Gastroesophageal sphincter (tissue), 4 donors: ENCODE results near the gene SMAD3. TPM values are rescaled to one million over a fixed set of nuclear protein-coding genes. Genes with fewer than 3 reads are reported as not detected.

Source experiments
- ATAC-seq: fragments of 150-250 bp; one replicate; pipeline ENCODE4 v1.9.1; 2016; ENCODE audit warnings: mild to moderate bottlenecking, moderate library complexity
- H3K27ac ChIP-seq, 4 donors: fragments of 200-600 bp; sonication (generic) in 3 of 4; 1 replicate in 3 of 4; 2 replicates in 1 of 4; pipeline ENCODE4 v1.5.1; 2016 to 2019
- H3K27me3 ChIP-seq: fragments of 200-600 bp; sonication (generic); one replicate; pipeline ENCODE4 v1.5.1; 2019
- H3K36me3 ChIP-seq, 2 donors: fragments of 200-600 bp; sonication (generic); one replicate each; pipeline ENCODE4 v1.5.1; 2019; ENCODE audit warnings: control low read depth in 1 of 2
- H3K4me1 ChIP-seq, 3 donors: fragments of 200-600 bp; sonication (generic); 1 replicate in 2 of 3; 2 replicates in 1 of 3; pipeline ENCODE4 v1.5.1; 2016 to 2019; ENCODE audit warnings: control low read depth in 2 of 3
- H3K4me3 ChIP-seq, 2 donors: fragments of 200-600 bp; sonication (generic); one replicate each; pipeline ENCODE4 v1.5.1; 2019; ENCODE audit warnings: mild to moderate bottlenecking in 1 of 2, moderate library complexity in 1 of 2
- H3K9me3 ChIP-seq, 3 donors: fragments of 200-600 bp; sonication (generic); one replicate each; pipeline ENCODE4 v1.5.1; 2017 to 2019; ENCODE audit warnings: control low read depth in 2 of 3
- CTCF ChIP-seq, 4 experiments: fragments of 200-600 bp in 2 of 4; fragments of 450-650 bp in 2 of 4; sonication (generic) in 1 of 4; IDR thresholded peaks; one replicate each; pipeline ENCODE4 v1.5.1; 2017 to 2019; ENCODE audit warnings: antibody characterized with exemption in 4 of 4, mild to moderate bottlenecking in 2 of 4, moderate library complexity in 2 of 4
- EP300 ChIP-seq: sonication (generic); formaldehyde crosslinking; IDR thresholded peaks from one replicate; pipeline ENCODE4 v1.6.1; 2017; ENCODE audit warnings: antibody characterized with exemption, mild to moderate bottlenecking
- POLR2A ChIP-seq, 2 donors: fragments of 450-650 bp; IDR thresholded peaks; one replicate each; pipeline ENCODE4 v1.6.1; 2017; ENCODE audit warnings: antibody characterized with exemption in 2 of 2, mild to moderate bottlenecking in 2 of 2, moderate library complexity in 1 of 2
- POLR2AphosphoS5 ChIP-seq: sonication (generic); formaldehyde crosslinking; IDR thresholded peaks from one replicate; pipeline ENCODE4 v1.6.1; 2017; ENCODE audit warnings: antibody characterized with exemption
- whole genome bisulfite sequencing, 2 donors: methylation state at CpG; one replicate each; pipeline ENCODE4 v1.1.5; 2018; ENCODE audit warnings: low coverage in 1 of 2; 5-methylcytosine and 5-hydroxymethylcytosine counted together
- total RNA-seq, 4 donors: library from RNA; depleted of rRNA; stranded (reverse); fragments of >200 nt; gene quantifications; one replicate each; pipeline ENCODE4 v1.1.0, GENCODE V29; 2016

SMAD3 gene
- total RNA-seq, 4 donors from 2014 or later, result 19.8 to 30.6 (median 25.9) TPM

DNA sequence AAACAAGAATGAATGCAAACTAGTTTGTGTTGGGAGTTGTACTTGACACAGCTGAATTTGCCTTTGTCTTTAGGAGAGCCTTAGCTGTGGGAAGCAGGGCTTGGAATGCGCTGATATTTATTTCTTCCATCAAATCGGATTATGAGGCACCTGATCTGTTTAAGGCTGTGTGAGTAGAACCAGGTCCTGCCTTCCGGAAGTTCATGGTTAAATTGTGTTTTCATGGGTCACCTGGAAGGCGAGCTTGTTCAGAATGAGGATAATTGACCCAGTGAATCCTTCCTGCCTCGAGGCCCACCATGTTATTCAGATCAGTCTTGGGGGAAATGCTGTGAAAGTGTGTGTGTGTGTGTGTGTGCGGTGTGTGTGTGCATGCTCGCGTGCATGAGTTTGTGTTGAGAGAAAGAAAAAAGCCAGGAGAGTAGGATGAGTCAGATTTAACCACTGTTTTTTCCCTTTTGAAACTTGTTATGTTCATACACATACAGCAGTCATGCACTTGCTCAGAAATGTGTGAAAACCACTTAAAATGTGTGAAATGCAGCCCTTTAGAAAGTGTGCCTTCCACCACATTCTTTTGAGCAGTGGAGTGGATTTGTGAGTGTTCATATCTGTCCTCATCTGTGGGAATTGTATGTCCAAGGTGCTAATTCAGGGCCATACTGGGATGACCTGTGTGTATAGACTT, 36.7 kb downstream of the SMAD3 start:
- Histone ChIP-seq H3K36me3 (no peaks in the 10 kb centered on the region), H3K4me1 (peaks cover 14 to 99% (median 52%) of the 10 kb centered on the region in 3 donors), H3K9me3 (no peaks in the 10 kb centered on the region), H3K27me3 (no peaks in the 10 kb centered on the region), H3K4me3 (no peak overlapping the region), H3K27ac (peak overlapping the region in 2 of 4 donors; percentile 3 to 17)
- WGBS, 2 donors, result 30 to 49% methylated on average over 6 to 7 of the region's 8 CpGs
- TF ChIP-seq POLR2AphosphoS5, result no peak
- ATAC-seq, result no peak

DNA sequence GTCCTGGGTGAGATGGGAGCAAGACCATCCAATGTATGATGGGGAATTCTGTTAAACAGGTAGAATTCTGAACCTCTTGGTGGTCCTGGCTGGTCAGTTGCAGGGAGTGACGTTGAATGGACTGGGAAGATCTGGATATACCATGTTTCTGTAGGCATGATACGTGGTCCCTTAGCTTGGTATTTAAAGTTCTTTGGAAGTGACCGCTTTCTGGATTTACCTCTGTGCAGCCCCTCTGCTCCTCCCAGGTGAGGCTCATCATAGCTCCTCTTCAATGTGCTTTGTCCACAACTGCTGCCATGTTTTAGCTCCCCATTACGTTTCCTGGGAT, 37.2 kb downstream of the SMAD3 start:
- H3K4me1 ChIP-seq, result peaks cover 17 to 99% (median 56%) of the 10 kb centered on the region in 3 donors
- no peak overlapping the region for H3K27ac ChIP-seq
- no peaks in the 10 kb centered on the region for H3K9me3 ChIP-seq
- WGBS, 2 donors, result 90 to 100% methylated on average over 2 to 4 of the region's 4 CpGs
- no peak for TF ChIP-seq CTCF (IDR thresholded peaks at IDR 0.05)
- TF ChIP-seq EP300, result no peak
- TF ChIP-seq POLR2AphosphoS5, result no peak
- no peak for TF ChIP-seq POLR2A (IDR thresholded peaks at IDR 0.05)
- H3K4me3 ChIP-seq, result no peak overlapping the region
- no peaks in the 10 kb centered on the region for H3K27me3 ChIP-seq
- no peaks in the 10 kb centered on the region for H3K36me3 ChIP-seq
- no peak for ATAC-seq

- H3K36me3 ChIP-seq, result no peaks in the 10 kb centered on the region
- H3K27me3 ChIP-seq, result no peaks in the 10 kb centered on the region
- H3K4me1 ChIP-seq, result peaks cover 17 to 99% (median 56%) of the 10 kb centered on the region in 3 donors
- TF ChIP-seq CTCF (IDR thresholded peaks at IDR 0.05) (no peak), EP300 (no peak), POLR2A (IDR thresholded peaks at IDR 0.05) (no peak), POLR2AphosphoS5 (no peak)
- 91 to 100% methylated on average over 1 to 4 of the region's 4 CpGs for WGBS, 2 donors
- no peak overlapping the region for H3K4me3 ChIP-seq
- ATAC-seq, result no peak
- no peaks in the 10 kb centered on the region for H3K9me3 ChIP-seq
- peak overlapping the region in 3 of 4 donors; percentile 81 to 87 (median 82) for H3K27ac ChIP-seq
Measured at GRCh38 chr15:67103021-67103420, 37.6 kb downstream of the SMAD3 start.

GRCh38 chr15:67103432-67103831, 38.0 kb downstream of the SMAD3 start:
- peaks cover 17 to 99% (median 57%) of the 10 kb centered on the region in 3 donors for H3K4me1 ChIP-seq
- no peak overlapping the region for H3K4me3 ChIP-seq

GRCh38 chr15:67103869-67104268, 38.5 kb downstream of the SMAD3 start:
- 74 to 92% methylated on average over 10 of the region's 11 CpGs for WGBS, 2 donors
- ATAC-seq, result no peak
- Histone ChIP-seq H3K27me3 (no peaks in the 10 kb centered on the region), H3K4me3 (no peak overlapping the region), H3K9me3 (no peaks in the 10 kb centered on the region), H3K4me1 (peaks cover 17 to 99% (median 58%) of the 10 kb centered on the region in 3 donors), H3K36me3 (no peaks in the 10 kb centered on the region), H3K27ac (peak overlapping the region in 3 of 4 donors; percentile 81 to 87 (median 82))
- TF ChIP-seq POLR2A (IDR thresholded peaks at IDR 0.05) (no peak), EP300 (no peak), POLR2AphosphoS5 (no peak), CTCF (IDR thresholded peaks at IDR 0.05) (no peak)

More at GRCh38 chr15:67103432-67103831, 38.0 kb downstream of the SMAD3 start:
- WGBS, 2 donors, result 83 to 89% methylated on average over 2 to 5 of the region's 6 CpGs
- Histone ChIP-seq H3K36me3 (no peaks in the 10 kb centered on the region), H3K27ac (peak overlapping the region in 3 of 4 donors; percentile 81 to 87 (median 82)), H3K9me3 (no peaks in the 10 kb centered on the region), H3K27me3 (no peaks in the 10 kb centered on the region)
- ATAC-seq, result no peak
- no peak for TF ChIP-seq POLR2AphosphoS5
- TF ChIP-seq CTCF (IDR thresholded peaks at IDR 0.05), result no peak
- TF ChIP-seq EP300, result no peak
- no peak for TF ChIP-seq POLR2A (IDR thresholded peaks at IDR 0.05)
